Activated CD8-positive, alpha-beta memory T cell treated with anti-CD3 and anti-CD28 coated beads for 24 hours (primary cell): Measurements from ENCODE around the gene FBXW8.
A peak's percentile ranks its signal among the peaks of the same experiment; 100 is the strongest.

Source experiments
- DNase-seq: peaks from one replicate; pipeline ENCODE4 v3.0.0-alpha.2; 2020

FBXW8 gene

DNA sequence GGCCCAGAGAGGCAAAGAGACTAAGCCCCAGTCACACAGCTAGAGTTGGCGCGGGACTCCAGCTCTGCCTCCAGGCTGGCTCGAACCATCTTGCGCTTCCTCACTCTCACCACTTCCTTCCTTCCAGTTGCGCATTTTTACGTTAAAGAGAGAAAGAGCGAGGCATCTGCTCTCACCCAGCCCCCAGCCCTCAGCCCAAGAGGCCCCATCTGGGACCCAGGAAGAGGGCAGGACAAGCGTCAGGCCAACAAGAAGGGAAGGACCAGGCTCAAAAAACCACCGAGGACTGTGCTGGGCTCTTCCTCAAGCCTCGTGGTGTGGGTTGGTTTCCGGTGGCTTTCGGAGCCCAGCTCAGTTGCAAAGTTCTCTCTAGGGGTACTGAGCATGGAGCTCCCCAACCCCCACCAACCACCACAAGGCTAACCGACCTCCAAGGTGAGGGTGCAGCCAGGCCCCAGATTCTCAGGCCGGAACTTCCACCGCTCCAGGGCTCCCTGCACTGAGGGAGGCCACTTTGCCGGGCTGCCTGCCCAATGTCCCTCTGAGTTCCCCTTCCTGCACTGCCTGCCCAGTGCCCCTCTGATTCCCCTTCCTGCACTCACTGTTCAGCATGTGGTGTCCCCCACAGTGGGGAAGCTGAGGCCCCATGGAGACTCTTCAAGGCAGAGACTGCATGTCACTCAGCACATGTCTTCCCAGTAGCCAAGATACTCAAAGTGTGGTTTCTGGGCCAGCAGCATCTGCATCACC is 152.6 kb downstream of the FBXW8 start:
- DNase-seq = peak; percentile 76

- no peak for DNase-seq
Measured at GRCh38 chr12:117064049-117064448, 153.3 kb downstream of the FBXW8 start.

DNA sequence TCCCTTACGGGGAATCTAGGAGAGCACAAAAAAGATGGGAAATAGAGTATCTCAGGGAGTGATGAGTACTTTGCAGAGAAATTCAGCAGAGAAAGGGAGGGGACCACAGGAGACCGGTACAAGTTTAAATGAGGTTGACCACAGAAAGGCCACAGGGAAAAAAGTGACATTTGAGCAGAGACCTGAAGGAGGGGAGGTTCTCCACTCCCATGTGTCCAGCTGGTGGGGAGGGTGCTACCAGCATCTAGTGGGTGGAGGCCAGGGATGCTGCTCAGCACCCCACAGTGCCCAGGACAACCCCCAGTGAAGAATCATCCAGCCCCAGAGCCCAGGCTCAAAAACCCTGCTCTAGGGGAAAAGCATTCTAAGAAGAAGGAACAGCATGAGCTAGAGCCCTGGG is 153.8 kb downstream of the FBXW8 start:
- DNase-seq = no peak

DNA sequence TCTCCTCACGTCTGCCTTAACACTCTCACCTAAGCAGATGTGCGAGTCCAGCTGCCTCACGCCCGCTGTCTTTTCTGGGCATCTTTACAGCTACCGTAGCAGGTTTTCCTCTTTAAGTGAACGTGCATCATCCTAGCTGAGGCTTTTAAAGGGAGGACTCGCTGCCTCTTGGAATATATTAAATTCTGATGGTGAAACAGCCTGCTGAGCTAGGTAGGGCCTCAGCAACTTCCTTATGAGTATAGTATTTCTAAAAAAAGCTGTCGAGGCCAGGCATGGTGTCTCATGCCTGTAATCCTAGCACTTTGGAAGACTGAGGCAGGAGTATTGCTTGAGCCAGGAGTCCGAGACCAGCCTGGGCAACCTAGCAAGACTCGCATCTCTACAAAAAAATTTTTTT is 156.3 kb downstream of the FBXW8 start:
- DNase-seq = no peak

DNA sequence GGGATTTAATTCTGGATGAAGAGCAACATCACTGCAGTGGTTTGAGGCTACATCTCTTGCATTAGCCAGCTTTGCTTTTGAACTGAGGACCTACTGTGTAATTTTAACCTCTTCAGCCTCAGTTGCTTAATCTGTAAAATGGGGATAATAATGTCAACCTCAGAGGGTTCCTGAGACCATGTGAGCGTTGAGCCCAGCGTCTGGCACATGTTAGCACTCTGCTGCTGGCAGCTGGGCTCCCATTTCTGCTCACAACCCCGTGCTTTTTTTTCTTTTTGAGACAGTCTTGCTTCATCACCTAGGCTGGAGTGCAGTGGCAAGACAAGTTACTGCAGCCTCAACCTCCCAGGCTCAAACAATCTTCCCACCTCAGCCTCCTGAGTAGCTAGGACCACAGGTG is 156.9 kb downstream of the FBXW8 start:
- no peak for DNase-seq

DNA sequence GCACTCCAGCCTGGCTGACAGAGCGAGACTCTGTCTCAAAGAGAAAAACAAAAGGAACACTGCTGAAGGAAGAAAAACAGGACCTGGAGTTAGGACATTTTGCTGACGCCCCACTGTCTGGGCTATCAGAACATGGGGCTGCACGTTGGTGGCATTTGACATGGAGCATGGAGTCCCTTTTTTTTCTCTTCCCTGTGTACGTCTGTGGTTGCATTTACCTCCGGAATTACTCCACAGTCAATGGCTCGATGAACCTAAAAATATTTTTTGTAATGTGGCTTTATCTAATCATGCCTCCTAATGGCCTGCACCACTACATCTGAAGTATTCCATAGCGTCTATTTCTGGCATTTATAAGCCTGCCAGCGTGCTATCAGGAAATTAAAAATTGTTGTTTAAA is 157.7 kb downstream of the FBXW8 start:
- no peak for DNase-seq

DNA sequence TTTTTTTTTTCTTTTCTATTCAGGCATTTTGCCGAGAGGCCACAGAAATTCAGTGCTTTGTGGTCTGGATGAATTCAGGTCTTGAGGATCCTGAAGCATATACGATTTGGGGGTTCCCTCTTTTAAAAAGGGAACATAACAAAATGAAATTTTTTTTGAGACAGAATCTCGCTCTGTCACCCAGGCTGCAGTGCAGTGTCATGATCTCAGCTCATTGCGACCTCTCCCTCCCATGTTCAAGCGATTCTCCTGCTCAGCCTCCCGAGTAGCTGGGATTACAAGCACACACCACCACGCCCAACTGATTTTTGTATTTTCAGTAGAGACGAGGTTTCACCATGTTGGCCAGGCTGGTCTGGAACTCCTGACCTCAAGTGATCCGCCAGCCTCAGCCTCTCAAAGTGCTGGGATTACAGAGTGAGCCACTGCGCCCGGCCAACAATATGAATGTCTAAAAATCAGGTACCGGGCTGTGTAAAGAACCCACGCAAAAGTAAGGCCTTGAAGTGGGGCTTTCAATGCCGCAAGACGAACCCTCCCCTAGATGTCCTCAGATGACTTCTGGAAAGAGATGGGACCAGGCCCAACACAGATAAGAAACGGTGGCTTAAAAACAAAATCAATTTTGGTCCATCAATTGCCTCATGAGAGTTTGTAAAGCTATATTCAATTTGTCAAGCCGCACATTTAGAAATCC is 158.5 kb downstream of the FBXW8 start:
- DNase-seq = no peak

DNA sequence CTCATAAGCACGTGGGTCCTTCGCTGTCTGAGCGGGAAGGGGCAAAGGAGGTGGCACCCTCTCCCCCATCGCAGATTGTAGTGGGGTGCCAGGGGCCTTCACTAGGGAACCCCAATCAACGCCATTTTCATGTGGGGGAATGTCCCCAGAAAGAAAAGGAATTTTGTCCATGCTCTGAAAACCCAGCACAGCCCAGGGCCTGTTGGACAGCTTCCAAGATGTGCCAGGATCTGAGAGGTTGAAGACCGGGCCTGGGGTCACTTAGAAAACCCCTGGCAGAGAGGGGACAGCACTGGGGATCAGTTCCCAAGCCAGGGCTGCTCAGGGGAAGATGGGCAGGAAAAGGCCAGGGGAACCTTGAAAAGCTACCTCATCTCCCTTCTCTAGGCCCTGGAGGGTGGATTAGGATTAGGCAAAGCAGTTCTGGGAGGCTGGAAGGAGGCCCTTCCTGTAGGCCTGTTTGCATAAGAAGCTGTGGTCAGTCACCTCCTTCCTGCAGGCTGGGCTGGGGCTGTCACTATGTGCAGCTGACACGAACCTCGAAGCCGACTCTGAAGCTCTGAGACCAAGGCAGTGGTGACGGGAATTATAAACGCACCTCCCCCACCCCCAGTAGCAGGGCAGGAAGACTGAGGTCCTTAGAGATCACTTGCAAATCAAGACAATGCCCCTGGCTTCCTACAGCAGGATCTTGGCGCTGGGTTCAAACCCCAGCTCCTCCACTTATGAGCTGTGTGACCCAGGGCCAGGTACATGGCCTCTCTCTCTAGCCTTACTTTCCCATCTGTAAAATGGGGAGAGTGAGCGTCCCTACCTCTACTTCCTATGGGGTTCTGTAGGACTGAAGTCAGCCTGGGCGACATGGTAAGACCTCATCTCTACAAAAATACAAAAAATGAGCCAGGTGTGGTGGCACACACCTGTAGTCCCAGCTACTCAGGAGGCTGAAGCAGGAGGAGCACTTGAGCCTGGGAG is 159.5 kb downstream of the FBXW8 start:
- no peak for DNase-seq

GRCh38 chr12:117071009-117071408 is 160.3 kb downstream of the FBXW8 start:
- DNase-seq = no peak

GRCh38 chr12:117072106-117072505 is 161.4 kb downstream of the FBXW8 start:
- no peak for DNase-seq

GRCh38 chr12:117072736-117073490 is 162.2 kb downstream of the FBXW8 start:
- no peak for DNase-seq

DNA sequence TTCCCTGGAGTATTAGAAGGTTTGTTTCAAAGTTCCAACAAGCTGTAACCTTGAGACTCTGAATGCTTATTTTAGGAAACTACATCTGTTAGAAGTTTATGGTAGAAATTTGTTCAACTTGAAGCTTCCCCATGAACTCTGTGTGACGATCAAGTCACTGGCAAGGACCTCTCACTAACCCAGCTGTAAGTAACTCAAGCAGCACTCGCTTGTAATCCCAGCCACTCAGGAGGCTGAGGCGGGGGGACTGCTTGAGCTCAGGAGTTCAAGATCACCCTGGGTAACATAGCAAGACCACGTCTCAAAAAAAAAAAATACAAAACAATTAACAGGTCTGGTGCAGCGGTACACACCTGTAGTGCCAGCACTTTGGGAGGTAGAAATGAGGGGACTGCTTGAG is 162.9 kb downstream of the FBXW8 start:
- DNase-seq = no peak

DNA sequence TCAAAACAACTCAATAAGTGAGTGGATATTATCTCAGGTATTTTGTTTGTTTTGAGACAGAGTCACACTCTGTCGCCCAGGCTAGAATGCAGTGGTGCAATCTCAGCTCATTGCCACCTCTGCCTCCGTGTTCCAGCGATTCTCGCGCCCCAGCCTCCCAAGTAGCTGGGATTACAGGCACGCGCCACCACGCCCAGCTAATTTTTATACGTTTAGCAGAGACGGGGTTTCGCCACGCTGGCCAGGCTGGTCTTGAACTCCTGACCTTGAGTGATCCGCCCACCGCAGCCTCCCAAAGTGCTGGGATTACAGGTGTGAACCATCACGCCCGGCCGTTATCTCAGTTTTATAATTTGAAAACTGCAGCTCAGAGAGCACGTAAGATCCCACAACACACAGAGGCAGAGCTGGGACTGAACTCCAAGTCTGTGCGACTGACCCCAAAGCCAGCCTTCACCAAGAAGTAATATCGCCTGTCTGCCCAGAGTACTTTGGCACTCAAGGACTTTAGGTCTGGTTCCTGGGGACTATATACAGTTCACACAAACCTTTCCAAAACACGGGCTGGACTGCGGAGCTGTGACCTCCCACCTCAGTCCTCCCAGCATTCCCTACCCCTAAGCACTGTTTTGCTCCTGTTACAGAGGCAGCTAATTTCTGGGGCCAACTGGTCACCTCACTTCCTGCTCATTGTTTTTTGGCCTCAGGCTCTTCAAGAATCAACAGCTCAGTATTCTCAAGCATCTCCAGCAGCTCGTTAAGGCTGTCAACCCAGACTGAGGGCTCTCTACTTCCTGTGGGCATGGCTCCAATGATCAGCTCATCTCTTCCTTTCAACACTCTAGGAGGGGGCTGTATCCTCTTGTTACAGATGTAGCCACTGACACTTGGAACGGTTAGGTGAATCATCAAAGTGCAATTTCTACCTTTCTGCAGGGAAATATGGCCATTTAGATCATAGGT is 165.9 kb downstream of the FBXW8 start:
- no peak for DNase-seq

GRCh38 chr12:117079487-117079886 is 168.7 kb downstream of the FBXW8 start:
- DNase-seq = no peak

GRCh38 chr12:117080661-117081144 is 170.0 kb downstream of the FBXW8 start:
- no peak for DNase-seq
